ENCODE measurements around the gene TTC39A.

TTC39A gene

GRCh38 chr1:51266181-51266580, 64.2 kb downstream of the TTC39A start:
- no peak overlapping the region for H3K27ac ChIP-seq (replicated peaks; ENCODE audit: low read length)
- no peak overlapping the region for H2AFZ ChIP-seq (ENCODE audit: low read length)
- H3K36me3 ChIP-seq (replicated peaks in 1 of 2; ENCODE audit: control insufficient read depth in 2 of 2, insufficient read depth in 2 of 2, low read length in 2 of 2) = peaks cover 0 to 21% of the 10 kb centered on the region in 2 donors
- no peak for DNase-seq (ENCODE audit: low spot score)
- no peak overlapping the region for H2BK120ac ChIP-seq (ENCODE audit: low read depth, low read length)
- H3K4me2 ChIP-seq (ENCODE audit: insufficient read depth, low read length, poor library complexity, severe bottlenecking) = no peak overlapping the region
- H2BK12ac ChIP-seq (ENCODE audit: low read length) = no peak overlapping the region
- no peak overlapping the region for H3K4me3 ChIP-seq (ENCODE audit: low read length in 2 of 2)
- H3K4ac ChIP-seq (ENCODE audit: low read length) = no peak overlapping the region
- H3K27me3 ChIP-seq (ENCODE audit: control insufficient read depth in 3 of 3, insufficient read depth in 3 of 3, low read depth in 1 of 3, low read length in 3 of 3) = no peaks in the 10 kb centered on the region
- H2AK5ac ChIP-seq (ENCODE audit: low read depth, low read length) = no peak overlapping the region
- no peak overlapping the region for H3K23ac ChIP-seq (ENCODE audit: low read depth, low read length, poor library complexity)
- no peaks in the 10 kb centered on the region for H3K9me3 ChIP-seq (replicated peaks in 1 of 2; ENCODE audit: control insufficient read depth in 2 of 2, insufficient read depth in 1 of 2, low read depth in 1 of 2, low read length in 2 of 2)
- WGBS, 2 donors (ENCODE audit: extremely low coverage in 2 of 2, insufficient read length in 2 of 2, insufficient replicate concordance in 1 of 2) = no CpG with 5 or more reads among the region's 2 CpGs
- peaks cover 1 to 2% of the 10 kb centered on the region in 2 donors for H3K4me1 ChIP-seq (ENCODE audit: control insufficient read depth in 2 of 2, insufficient read depth in 1 of 2, low read depth in 1 of 2, low read length in 2 of 2)
- H3K9ac ChIP-seq (ENCODE audit: low read depth, low read length, poor library complexity) = no peak overlapping the region
- H2BK5ac ChIP-seq (ENCODE audit: low read length) = no peak overlapping the region
- H3K18ac ChIP-seq (ENCODE audit: low read length) = no peak overlapping the region
- H4K8ac ChIP-seq (ENCODE audit: low read depth, low read length) = no peak overlapping the region
- H3K14ac ChIP-seq (ENCODE audit: low read length) = no peak overlapping the region
- H2BK15ac ChIP-seq (ENCODE audit: low read length) = no peak overlapping the region
- no peaks in the 10 kb centered on the region for H3K79me1 ChIP-seq (ENCODE audit: low read depth, low read length)
- no peak overlapping the region for H4K91ac ChIP-seq (ENCODE audit: low read depth, low read length, poor library complexity)

GRCh38 chr1:51265618-51266017, 64.7 kb downstream of the TTC39A start:
- H3K27ac ChIP-seq (replicated peaks; ENCODE audit: low read length) = no peak overlapping the region

GRCh38 chr1:51264451-51264850, 65.9 kb downstream of the TTC39A start:
- Histone ChIP-seq H2BK15ac (ENCODE audit: low read length) (no peak overlapping the region), H3K14ac (ENCODE audit: low read length) (no peak overlapping the region), H2AK5ac (ENCODE audit: low read depth, low read length) (no peak overlapping the region), H3K27ac (replicated peaks; ENCODE audit: low read length) (no peak overlapping the region), H3K9ac (ENCODE audit: low read depth, low read length, poor library complexity) (no peak overlapping the region), H4K91ac (ENCODE audit: low read depth, low read length, poor library complexity) (no peak overlapping the region), H2BK12ac (ENCODE audit: low read length) (no peak overlapping the region), H2BK5ac (ENCODE audit: low read length) (no peak overlapping the region), H3K36me3 (replicated peaks in 1 of 2; ENCODE audit: control insufficient read depth in 2 of 2, insufficient read depth in 2 of 2, low read length in 2 of 2) (peaks cover 0 to 3% of the 10 kb centered on the region in 2 donors), H3K4me3 (ENCODE audit: low read length in 2 of 2) (no peak overlapping the region), H3K4me1 (ENCODE audit: control insufficient read depth in 2 of 2, insufficient read depth in 1 of 2, low read depth in 1 of 2, low read length in 2 of 2) (peaks cover 1 to 17% of the 10 kb centered on the region in 2 donors), H4K8ac (ENCODE audit: low read depth, low read length) (no peak overlapping the region), H3K18ac (ENCODE audit: low read length) (no peak overlapping the region), H3K27me3 (ENCODE audit: control insufficient read depth in 3 of 3, insufficient read depth in 3 of 3, low read depth in 1 of 3, low read length in 3 of 3) (no peaks in the 10 kb centered on the region), H2BK120ac (ENCODE audit: low read depth, low read length) (no peak overlapping the region), H3K79me1 (ENCODE audit: low read depth, low read length) (no peaks in the 10 kb centered on the region), H3K4me2 (ENCODE audit: insufficient read depth, low read length, poor library complexity, severe bottlenecking) (no peak overlapping the region), H3K4ac (ENCODE audit: low read length) (no peak overlapping the region), H3K9me3 (replicated peaks in 1 of 2; ENCODE audit: control insufficient read depth in 2 of 2, insufficient read depth in 1 of 2, low read depth in 1 of 2, low read length in 2 of 2) (no peaks in the 10 kb centered on the region), H3K23ac (ENCODE audit: low read depth, low read length, poor library complexity) (no peak overlapping the region), H2AFZ (ENCODE audit: low read length) (no peak overlapping the region)
- no CpG with 5 or more reads among the region's 3 CpGs for WGBS, 2 donors (ENCODE audit: extremely low coverage in 2 of 2, insufficient read length in 2 of 2, insufficient replicate concordance in 1 of 2)
- DNase-seq (ENCODE audit: low spot score) = no peak

More at GRCh38 chr1:51265618-51266017, 64.7 kb downstream of the TTC39A start:
- Histone ChIP-seq H3K9ac (ENCODE audit: low read depth, low read length, poor library complexity) (no peak overlapping the region), H3K79me1 (ENCODE audit: low read depth, low read length) (no peaks in the 10 kb centered on the region), H2BK15ac (ENCODE audit: low read length) (no peak overlapping the region), H2BK5ac (ENCODE audit: low read length) (no peak overlapping the region), H3K23ac (ENCODE audit: low read depth, low read length, poor library complexity) (no peak overlapping the region), H3K18ac (ENCODE audit: low read length) (no peak overlapping the region), H2BK12ac (ENCODE audit: low read length) (no peak overlapping the region), H3K14ac (ENCODE audit: low read length) (no peak overlapping the region), H3K9me3 (replicated peaks in 1 of 2; ENCODE audit: control insufficient read depth in 2 of 2, insufficient read depth in 1 of 2, low read depth in 1 of 2, low read length in 2 of 2) (no peaks in the 10 kb centered on the region), H2AFZ (ENCODE audit: low read length) (no peak overlapping the region), H3K4me1 (ENCODE audit: control insufficient read depth in 2 of 2, insufficient read depth in 1 of 2, low read depth in 1 of 2, low read length in 2 of 2) (peaks cover 1 to 7% of the 10 kb centered on the region in 2 donors), H3K4me3 (ENCODE audit: low read length in 2 of 2) (no peak overlapping the region), H3K4ac (ENCODE audit: low read length) (no peak overlapping the region), H3K4me2 (ENCODE audit: insufficient read depth, low read length, poor library complexity, severe bottlenecking) (no peak overlapping the region), H4K8ac (ENCODE audit: low read depth, low read length) (no peak overlapping the region), H3K27me3 (ENCODE audit: control insufficient read depth in 3 of 3, insufficient read depth in 3 of 3, low read depth in 1 of 3, low read length in 3 of 3) (no peaks in the 10 kb centered on the region), H3K36me3 (replicated peaks in 1 of 2; ENCODE audit: control insufficient read depth in 2 of 2, insufficient read depth in 2 of 2, low read length in 2 of 2) (peaks cover 0 to 15% of the 10 kb centered on the region in 2 donors), H2AK5ac (ENCODE audit: low read depth, low read length) (no peak overlapping the region), H2BK120ac (ENCODE audit: low read depth, low read length) (no peak overlapping the region), H4K91ac (ENCODE audit: low read depth, low read length, poor library complexity) (no peak overlapping the region)
- no CpG with 5 or more reads among the region's 4 CpGs for WGBS, 2 donors (ENCODE audit: extremely low coverage in 2 of 2, insufficient read length in 2 of 2, insufficient replicate concordance in 1 of 2)
- DNase-seq (ENCODE audit: low spot score) = no peak

- Histone ChIP-seq H3K14ac (ENCODE audit: low read length) (no peak overlapping the region), H3K4me3 (ENCODE audit: low read length in 2 of 2) (no peak overlapping the region), H3K36me3 (replicated peaks in 1 of 2; ENCODE audit: control insufficient read depth in 2 of 2, insufficient read depth in 2 of 2, low read length in 2 of 2) (no peaks in the 10 kb centered on the region), H3K4ac (ENCODE audit: low read length) (no peak overlapping the region), H2AK5ac (ENCODE audit: low read depth, low read length) (no peak overlapping the region), H3K4me1 (ENCODE audit: control insufficient read depth in 2 of 2, insufficient read depth in 1 of 2, low read depth in 1 of 2, low read length in 2 of 2) (peaks cover 6 to 26% of the 10 kb centered on the region in 2 donors), H3K9me3 (replicated peaks in 1 of 2; ENCODE audit: control insufficient read depth in 2 of 2, insufficient read depth in 1 of 2, low read depth in 1 of 2, low read length in 2 of 2) (no peaks in the 10 kb centered on the region), H2AFZ (ENCODE audit: low read length) (no peak overlapping the region), H3K9ac (ENCODE audit: low read depth, low read length, poor library complexity) (no peak overlapping the region), H3K27me3 (ENCODE audit: control insufficient read depth in 3 of 3, insufficient read depth in 3 of 3, low read depth in 1 of 3, low read length in 3 of 3) (no peaks in the 10 kb centered on the region), H4K91ac (ENCODE audit: low read depth, low read length, poor library complexity) (no peak overlapping the region), H3K23ac (ENCODE audit: low read depth, low read length, poor library complexity) (no peak overlapping the region), H2BK120ac (ENCODE audit: low read depth, low read length) (no peak overlapping the region), H4K8ac (ENCODE audit: low read depth, low read length) (no peak overlapping the region), H3K79me1 (ENCODE audit: low read depth, low read length) (no peaks in the 10 kb centered on the region), H2BK5ac (ENCODE audit: low read length) (no peak overlapping the region), H2BK15ac (ENCODE audit: low read length) (no peak overlapping the region), H2BK12ac (ENCODE audit: low read length) (no peak overlapping the region), H3K27ac (replicated peaks; ENCODE audit: low read length) (no peak overlapping the region), H3K18ac (ENCODE audit: low read length) (no peak overlapping the region), H3K4me2 (ENCODE audit: insufficient read depth, low read length, poor library complexity, severe bottlenecking) (no peak overlapping the region)
- no peak for DNase-seq (ENCODE audit: low spot score)
- no CpG with 5 or more reads among the region's 4 CpGs for WGBS, 2 donors (ENCODE audit: extremely low coverage in 2 of 2, insufficient read length in 2 of 2, insufficient replicate concordance in 1 of 2)
Observed at GRCh38 chr1:51263147-51263877, 67.0 kb downstream of the TTC39A start.

Measured in neuronal stem cell (in vitro differentiated cells).